Hepatic stellate cell (primary cell): ENCODE measurements around the gene CNPPD1.
"Not testable (repeated sequence)": the region's sequence is repeated elsewhere in the genome, so short reads cannot be mapped to it uniquely, and the experiment has no call there.

ENCODE experiments used
- DNase-seq: peaks from one replicate; pipeline ENCODE4 v3.0.0; 2011; ENCODE audit warnings: low spot score

Gene CNPPD1

GRCh38 chr2:219207884-219208740 is 31.4 kb upstream of the CNPPD1 start:
- DNase-seq: peak; percentile 83

- peak; percentile 31 for DNase-seq
Observed at GRCh38 chr2:219207134-219207883, 30.6 kb upstream of the CNPPD1 start.

- peak; percentile 98 for DNase-seq
Observed at GRCh38 chr2:219206328-219207133, 29.8 kb upstream of the CNPPD1 start, which contains the start of gene ZFAND2B. Gene ZFAND2B (plus strand): TSS chr2:219206782. CDS start chr2:219206988, 206 bp downstream.

GRCh38 chr2:219205981-219206327 is 29.2 kb upstream of the CNPPD1 start:
- no peak for DNase-seq

- DNase-seq: no peak
Observed at GRCh38 chr2:219205165-219205538, 28.4 kb upstream of the CNPPD1 start.

- no peak for DNase-seq
Observed at GRCh38 chr2:219204425-219205164, 27.9 kb upstream of the CNPPD1 start.

GRCh38 chr2:219201331-219201730 is 24.6 kb upstream of the CNPPD1 start:
- not testable (repeated sequence) for DNase-seq

GRCh38 chr2:219200502-219201326 is 24.0 kb upstream of the CNPPD1 start:
- not testable (repeated sequence) for DNase-seq

- DNase-seq: no peak
Observed at GRCh38 chr2:219199470-219200211, 22.9 kb upstream of the CNPPD1 start.

- DNase-seq: no peak
Observed at GRCh38 chr2:219198974-219199373, 22.2 kb upstream of the CNPPD1 start.

- no peak for DNase-seq
Observed at GRCh38 chr2:219197388-219197787, 20.7 kb upstream of the CNPPD1 start.

GRCh38 chr2:219186754-219187456 is 10.2 kb upstream of the CNPPD1 start:
- no peak for DNase-seq

- DNase-seq: no peak
Observed at GRCh38 chr2:219184121-219184520, 7.4 kb upstream of the CNPPD1 start.

- DNase-seq: no peak
Observed at GRCh38 chr2:219183151-219183772, 6.5 kb upstream of the CNPPD1 start.

- DNase-seq: no peak
Observed at GRCh38 chr2:219182331-219183150, 5.8 kb upstream of the CNPPD1 start.

- no peak for DNase-seq
Observed at GRCh38 chr2:219181531-219181930, 4.8 kb upstream of the CNPPD1 start.

- DNase-seq: no peak
Observed at GRCh38 chr2:219180961-219181360, 4.2 kb upstream of the CNPPD1 start.
